EH (cell line): ENCODE data around the gene KRTCAP2.
"Not testable (repeated sequence)": the region's sequence is repeated elsewhere in the genome, so short reads cannot be mapped to it uniquely, and the experiment has no call there.

Source experiments
- DNase-seq: peaks from one replicate; pipeline ENCODE4 v3.0.0-alpha.2; 2015; ENCODE audit warnings: low read depth

The KRTCAP2 gene

DNA sequence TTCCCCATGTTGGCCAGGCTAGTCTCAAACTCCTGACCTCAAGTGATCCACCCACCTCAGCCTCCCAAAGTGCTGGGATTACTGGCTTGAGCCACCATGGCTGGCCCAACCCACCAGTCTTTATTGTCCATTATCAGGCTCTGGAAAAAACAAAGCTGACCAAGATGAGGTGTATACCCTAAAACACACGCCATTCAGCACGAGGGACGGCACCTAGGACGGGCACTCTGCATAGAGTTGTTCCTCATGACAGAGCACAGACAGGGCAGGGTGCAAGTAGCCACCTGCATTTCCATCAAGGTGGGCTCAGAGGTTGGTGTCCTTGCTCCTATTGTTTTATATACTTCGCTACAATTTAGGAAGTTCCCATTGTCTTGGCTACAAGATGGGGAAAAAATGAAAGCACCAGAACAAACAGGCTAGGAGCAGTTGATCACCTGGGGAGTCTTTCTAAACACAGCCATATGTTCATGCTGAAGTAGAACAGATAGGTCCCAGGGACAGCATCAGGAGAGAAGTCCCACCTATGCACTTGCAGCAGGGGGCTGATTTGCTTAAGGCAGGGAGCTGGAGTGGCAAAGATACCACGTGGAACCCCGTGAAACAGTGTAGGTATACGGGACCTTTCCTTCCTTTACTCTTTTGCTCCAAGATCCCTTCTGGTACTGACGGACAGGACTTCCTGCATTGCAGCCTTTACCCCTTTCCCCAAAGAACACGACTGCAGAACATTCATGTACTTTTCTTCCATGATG is 4.5 kb downstream of the KRTCAP2 start:
- no peak for DNase-seq

GRCh38 chr1:155168105-155168445 is 5.0 kb downstream of the KRTCAP2 start:
- DNase-seq = not testable (repeated sequence)

GRCh38 chr1:155167166-155168104 is 5.7 kb downstream of the KRTCAP2 start:
- peak; percentile 82 for DNase-seq

DNA sequence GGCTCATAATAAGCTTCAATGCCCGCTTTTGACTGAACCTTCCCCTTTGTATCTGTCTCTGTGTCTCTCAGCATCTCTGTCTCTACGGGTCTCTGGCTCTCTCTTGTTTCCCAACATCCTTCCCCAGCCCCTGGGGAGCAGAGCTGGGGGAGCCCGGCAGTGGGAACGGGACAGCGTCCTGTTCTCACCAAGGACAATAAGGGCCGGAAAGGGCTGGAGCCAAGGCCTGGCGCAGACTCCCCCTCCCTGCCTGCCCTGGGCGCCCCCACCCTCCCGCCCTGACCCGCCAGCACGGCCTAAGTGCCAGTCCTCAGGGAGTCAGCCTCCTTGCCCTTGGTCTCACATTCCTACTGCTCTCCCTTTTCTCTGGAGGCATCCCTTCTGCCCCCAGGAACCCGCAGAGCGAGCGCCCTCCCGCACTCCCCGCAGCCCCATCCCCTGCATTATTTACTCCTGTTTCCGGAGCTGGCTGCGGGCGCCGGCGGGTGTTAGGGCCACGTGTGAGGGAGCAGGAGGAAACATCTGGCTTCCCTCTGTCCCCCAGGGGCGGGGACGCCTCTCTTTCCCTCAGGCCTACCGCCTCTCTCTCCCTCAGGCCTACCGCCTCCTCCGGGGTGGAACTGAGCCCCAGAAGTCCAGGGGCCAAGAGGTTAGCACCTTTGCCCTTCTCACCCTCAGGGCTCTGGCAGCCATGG is 6.5 kb downstream of the KRTCAP2 start:
- DNase-seq = no peak

DNA sequence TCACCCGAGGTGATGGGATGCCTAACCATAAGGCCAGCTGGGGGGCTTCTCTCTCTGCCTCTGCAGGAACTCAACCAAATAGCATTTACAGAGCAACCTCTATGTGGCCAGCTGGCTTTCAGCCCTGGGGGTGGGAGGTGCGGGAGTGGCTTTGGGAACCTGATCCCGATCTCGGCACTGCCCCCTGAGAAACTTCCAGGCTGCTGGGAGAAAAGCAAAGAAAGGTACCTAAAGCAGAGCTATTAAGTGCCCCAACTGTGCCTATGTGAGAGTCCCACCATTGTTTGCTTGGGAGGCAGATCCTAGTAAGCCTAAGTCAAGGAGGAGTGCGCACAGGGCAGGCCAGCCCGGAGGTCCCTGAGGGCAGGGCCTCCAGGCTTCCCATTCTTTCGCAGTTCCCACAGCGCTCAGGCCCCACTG is 7.0 kb downstream of the KRTCAP2 start:
- DNase-seq = no peak

DNA sequence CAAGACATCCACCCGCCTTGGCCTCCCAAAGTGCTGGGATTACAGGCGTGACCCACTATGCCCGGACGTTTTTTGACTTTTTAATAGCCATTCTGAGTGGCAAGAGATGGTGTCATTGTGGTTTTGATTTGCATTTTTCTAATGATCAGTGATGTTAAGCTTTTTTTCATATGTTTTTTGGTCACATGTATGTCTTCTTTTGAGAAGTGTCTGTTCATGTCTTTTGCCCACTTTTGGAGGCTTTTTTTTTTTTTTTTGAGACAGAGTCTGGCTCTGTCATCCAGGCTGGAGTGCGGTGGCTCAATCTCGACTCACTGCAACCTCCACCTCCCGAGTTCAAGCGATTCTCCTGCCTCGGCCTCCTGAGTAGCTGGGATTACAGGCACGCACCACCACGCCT is 8.5 kb downstream of the KRTCAP2 start:
- not testable (repeated sequence) for DNase-seq

GRCh38 chr1:155163785-155164184 is 9.3 kb downstream of the KRTCAP2 start:
- not testable (repeated sequence) for DNase-seq

- DNase-seq = not testable (repeated sequence)
Measured at GRCh38 chr1:155162631-155163030, 10.5 kb downstream of the KRTCAP2 start.

- DNase-seq = no peak
Measured at GRCh38 chr1:155160128-155160527, 13.0 kb downstream of the KRTCAP2 start.

GRCh38 chr1:155158991-155159390 is 14.1 kb downstream of the KRTCAP2 start:
- no peak for DNase-seq

- not testable (repeated sequence) for DNase-seq
Measured at GRCh38 chr1:155155996-155156643, 17.0 kb downstream of the KRTCAP2 start.

- no peak for DNase-seq
Measured at GRCh38 chr1:155145491-155145890, 27.6 kb downstream of the KRTCAP2 start.

GRCh38 chr1:155141749-155142148 is 31.4 kb downstream of the KRTCAP2 start:
- no peak for DNase-seq

DNA sequence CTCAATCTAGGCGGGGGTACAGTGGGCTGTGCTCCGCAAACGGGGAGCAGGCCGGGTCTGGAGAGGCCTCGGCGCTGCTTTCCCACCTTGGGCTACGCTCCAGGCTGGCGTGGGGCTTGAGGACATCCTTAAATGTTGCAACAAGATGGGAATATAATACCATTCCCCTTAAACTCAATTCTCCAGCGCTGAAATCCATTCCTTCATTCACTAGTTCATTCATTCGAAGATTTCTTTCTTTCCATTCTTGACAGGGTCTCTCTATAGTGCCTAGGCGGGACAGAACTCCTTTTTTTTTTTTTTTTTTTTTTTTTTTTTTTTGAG is 32.5 kb downstream of the KRTCAP2 start:
- no peak for DNase-seq

DNA sequence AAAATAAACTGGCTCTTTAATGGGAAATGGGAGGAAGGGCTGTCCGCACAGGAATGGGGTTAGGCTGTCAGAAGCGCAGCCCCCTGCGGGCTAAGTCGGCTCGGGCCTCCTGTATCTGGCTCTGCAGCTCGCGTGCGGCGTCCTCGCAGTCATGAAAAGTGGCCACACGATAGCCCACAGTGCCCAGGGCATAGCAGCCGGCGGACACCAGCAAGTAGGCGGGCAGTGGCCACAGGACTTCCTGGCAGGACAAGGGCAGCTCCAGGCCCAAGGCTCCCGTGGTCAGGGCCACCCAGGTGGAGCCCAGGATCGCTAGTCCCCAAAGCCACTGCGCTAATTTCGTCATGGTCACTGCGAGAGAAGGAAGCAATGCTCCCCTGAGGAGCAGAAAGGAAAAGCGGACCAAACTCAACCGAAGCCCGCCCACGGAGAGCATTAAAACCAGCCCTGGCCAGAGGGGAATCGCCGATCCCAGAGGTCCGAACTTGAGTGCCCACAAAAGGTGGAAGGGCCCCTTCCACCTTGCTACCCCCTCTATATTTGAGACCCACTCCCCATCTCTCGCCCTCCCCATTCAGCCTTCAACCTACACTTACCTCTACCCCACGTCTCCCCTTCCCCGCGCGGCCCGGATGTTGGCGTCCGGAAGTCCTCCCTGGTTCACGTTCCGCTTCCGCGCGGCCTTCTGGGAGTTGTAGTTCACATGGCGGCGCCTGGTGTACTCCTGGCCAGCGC is 33.0 kb downstream of the KRTCAP2 start, which contains the start of gene DPM3:
TSS of gene DPM3 (minus strand) at position 637 of the 735 bp plus-strand sequence. CDS start at position 346, 291 bp downstream.
- peak; percentile 79 for DNase-seq

DNA sequence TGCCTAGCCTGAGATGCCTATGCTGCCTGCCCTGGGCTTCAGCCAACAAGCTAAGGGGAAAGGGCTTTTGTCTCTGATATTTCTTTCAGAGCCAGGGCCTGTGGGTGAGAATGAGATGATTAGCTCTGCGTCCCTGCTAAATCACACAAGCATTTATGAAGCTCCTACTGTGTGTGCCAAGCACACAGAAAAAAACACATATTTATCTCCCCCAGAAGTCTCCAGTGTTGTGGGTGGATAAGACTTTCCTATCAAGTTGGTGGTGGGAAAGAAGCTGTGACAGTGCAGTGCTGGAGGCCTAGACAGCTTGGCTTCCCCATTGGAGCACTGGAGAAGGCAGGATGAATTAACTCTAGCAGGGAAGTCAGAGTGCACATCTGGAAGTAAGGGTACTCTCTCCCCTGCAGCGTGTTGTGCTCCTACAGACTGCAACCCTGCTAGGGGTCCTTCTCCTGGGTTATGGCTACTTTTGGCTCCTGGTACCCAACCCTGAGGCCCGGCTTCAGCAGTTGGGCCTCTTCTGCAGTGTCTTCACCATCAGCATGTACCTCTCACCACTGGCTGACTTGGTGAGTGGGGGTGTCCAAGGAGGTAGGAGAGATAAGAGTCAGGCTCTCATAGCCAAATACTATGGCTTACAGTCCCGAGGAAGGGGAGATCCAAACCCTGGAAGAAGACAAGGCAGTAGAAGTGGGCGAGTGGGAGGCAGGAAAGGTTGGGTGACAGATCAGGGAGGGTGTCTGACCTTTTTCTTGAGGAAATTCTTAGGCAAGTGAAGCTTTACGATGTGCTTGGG is 35.8 kb downstream of the KRTCAP2 start:
- no peak for DNase-seq

DNA sequence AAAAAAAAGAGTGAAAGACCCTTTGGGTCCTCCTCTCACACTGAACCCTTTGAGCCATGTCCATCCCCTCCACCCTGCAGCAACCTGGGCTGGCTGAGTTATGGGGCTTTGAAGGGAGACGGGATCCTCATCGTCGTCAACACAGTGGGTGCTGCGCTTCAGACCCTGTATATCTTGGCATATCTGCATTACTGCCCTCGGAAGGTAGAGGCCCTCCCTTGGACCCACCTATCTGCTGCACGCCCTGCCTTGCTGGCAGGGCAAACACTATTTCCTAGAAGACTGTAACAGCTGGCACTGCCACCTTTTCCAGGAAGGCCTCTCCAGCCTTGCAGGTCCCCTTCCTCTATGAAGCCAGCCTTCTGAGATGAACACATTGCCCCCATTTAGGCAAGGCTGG is 36.4 kb downstream of the KRTCAP2 start:
- no peak for DNase-seq

- DNase-seq = peak; percentile 94
Measured at GRCh38 chr1:155135415-155136028, 37.6 kb downstream of the KRTCAP2 start, which contains the start of gene SLC50A1. Gene SLC50A1 (plus strand): TSS chr1:155135852. CDS start chr1:155135912, 60 bp downstream.

- peak; percentile 94 for DNase-seq
Measured at GRCh38 chr1:155134880-155135414, 38.2 kb downstream of the KRTCAP2 start.

- DNase-seq = no peak
Measured at GRCh38 chr1:155134322-155134721, 38.8 kb downstream of the KRTCAP2 start.
